ENCODE measurements around the gene AFF3.

Gene AFF3

DNA sequence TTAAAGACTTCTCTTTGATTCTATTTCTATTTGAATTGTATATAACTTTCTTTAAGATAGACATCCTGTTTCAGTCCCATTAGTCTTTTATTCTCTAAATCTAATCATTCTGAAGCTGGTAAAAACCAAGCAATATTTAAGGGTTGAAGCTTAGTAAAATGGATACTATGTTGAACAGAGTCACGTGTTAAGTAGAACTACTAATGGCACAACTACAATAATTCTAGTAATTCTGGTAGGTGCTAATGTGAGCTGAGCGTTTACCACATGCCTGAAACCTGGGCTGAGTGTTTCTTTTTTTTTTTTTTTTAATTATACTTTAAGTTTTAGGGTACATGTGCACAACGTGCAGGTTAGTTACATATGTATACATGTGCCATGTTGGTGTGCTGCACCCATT lies 8.9 kb upstream of the AFF3 start:
- no peak for DNase-seq (ENCODE audit: low spot score)
- no peak overlapping the region for H3K27ac ChIP-seq
- ChIA-PET POLR2A (ENCODE audit: low non-redundant PET) (no interaction called here), CTCF (no interaction called here)
- TF ChIP-seq, protein P1, sequence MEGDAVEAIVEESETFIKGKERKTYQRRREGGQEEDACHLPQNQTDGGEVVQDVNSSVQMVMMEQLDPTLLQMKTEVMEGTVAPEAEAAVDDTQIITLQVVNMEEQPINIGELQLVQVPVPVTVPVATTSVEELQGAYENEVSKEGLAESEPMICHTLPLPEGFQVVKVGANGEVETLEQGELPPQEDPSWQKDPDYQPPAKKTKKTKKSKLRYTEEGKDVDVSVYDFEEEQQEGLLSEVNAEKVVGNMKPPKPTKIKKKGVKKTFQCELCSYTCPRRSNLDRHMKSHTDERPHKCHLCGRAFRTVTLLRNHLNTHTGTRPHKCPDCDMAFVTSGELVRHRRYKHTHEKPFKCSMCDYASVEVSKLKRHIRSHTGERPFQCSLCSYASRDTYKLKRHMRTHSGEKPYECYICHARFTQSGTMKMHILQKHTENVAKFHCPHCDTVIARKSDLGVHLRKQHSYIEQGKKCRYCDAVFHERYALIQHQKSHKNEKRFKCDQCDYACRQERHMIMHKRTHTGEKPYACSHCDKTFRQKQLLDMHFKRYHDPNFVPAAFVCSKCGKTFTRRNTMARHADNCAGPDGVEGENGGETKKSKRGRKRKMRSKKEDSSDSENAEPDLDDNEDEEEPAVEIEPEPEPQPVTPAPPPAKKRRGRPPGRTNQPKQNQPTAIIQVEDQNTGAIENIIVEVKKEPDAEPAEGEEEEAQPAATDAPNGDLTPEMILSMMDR (conservative IDR thresholded peaks at IDR 0.05; ENCODE audit: low read depth): no peak

DNA sequence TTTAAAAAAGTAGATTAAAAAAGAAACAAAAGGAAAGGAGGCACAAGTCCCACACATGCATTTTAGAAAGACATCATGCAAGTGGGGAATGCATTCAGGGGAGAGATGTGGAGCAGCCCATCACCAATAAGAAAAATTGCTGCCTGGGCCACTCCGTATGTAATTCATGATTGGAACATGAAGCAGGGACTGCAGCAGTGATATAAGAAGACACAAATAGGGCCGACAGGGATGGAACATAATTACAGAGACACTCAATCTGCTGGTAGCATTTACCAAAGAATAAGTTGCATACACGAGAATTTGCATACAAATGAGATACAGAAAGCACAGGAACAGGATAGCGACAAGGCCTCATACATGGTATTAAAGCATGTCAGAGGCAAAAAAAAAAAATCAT lies 6.5 kb upstream of the AFF3 start:
- TF ChIP-seq, protein P1 (conservative IDR thresholded peaks at IDR 0.05; ENCODE audit: low read depth): no peak
- H3K27ac ChIP-seq: no peak overlapping the region
- ChIA-PET POLR2A (ENCODE audit: low non-redundant PET) (no interaction called here), CTCF (no interaction called here)
- no peak for DNase-seq (ENCODE audit: low spot score)

DNA sequence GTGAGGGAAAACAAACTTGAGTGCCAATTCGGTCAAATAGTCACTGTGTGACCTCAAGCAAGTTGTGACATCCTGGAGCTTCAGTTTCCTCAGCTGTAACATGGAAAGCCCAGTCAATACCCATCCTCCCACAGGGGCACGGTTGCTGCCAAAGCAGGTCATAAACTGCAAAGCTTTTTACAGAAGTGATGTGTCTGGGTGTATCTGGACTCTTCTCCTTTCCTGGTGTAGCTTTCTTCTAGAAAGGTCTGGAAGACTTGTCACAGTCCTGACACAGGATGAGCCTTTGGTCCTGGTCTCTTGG lies 4.2 kb upstream of the AFF3 start:
- TF ChIP-seq, protein P1 (conservative IDR thresholded peaks at IDR 0.05; ENCODE audit: low read depth): no peak
- POLR2A ChIA-PET (ENCODE audit: low non-redundant PET): no interaction called here
- no peak for DNase-seq (ENCODE audit: low spot score)
- H3K27ac ChIP-seq: no peak overlapping the region
- CTCF ChIA-PET: no interaction called here

DNA sequence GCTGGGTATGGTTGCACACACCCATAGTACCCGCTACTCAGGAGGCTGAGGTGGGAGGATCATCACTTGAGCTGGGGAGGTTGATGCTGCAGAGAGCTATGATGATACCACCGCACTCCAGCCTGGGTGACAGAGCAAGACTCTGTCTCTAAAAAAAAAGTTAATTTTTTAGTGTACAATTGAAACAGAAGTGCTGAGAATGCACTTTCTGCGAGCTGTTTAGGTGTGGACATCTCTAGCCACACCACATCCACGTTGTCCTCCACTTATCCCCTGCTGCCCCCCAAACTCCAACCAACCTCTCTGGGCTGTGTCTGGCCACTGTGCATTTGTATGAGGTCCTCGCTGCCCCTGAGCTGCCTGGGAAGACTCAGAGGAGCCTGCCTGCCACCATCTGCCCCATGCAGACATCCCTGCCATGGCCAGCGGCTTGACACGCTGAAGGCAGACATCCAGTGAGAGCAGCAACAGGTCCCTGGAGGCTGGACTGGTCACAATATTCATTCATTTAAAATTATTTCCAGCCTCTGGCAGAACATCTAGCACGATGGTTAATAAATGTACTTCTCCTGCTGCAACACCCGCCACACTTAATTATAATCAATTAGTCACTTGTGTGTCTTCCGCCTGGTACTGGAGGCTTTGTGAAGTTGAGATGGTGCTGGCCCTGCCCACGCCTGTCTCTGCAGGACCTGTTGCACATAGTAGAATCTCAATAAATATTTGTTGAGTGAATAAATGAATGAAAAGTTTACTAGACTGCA lies 3.7 kb upstream of the AFF3 start:
- ChIA-PET POLR2A (ENCODE audit: low non-redundant PET) (no interaction called here), CTCF (no interaction called here)
- TF ChIP-seq, protein P1 (conservative IDR thresholded peaks at IDR 0.05; ENCODE audit: low read depth): no peak
- DNase-seq (ENCODE audit: low spot score): no peak
- H3K27ac ChIP-seq: no peak overlapping the region

DNA sequence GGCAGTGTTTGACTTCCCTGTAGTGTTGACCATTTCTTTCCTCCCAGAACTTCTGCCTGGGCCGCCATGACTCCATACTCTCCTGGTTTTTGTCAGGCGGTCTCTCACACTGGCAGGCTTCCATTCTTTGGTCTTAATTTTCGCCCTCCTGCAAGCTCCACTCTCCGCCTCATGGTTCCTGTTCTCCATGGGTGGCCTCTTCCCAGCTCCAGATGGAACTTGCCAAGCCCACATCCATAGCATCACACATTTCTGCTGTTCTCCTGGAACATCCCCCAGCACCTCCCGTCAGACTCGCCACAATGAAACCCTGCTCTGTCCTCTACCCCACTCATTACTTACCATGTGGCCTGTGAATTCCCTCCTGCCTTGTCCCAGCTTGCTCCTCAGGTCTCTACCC lies 896 bp upstream of the AFF3 start:
- POLR2A ChIA-PET (ENCODE audit: low non-redundant PET): no interaction called here
- no peak overlapping the region for H3K27ac ChIP-seq
- CTCF ChIA-PET: no interaction called here
- no peak for DNase-seq (ENCODE audit: low spot score)
- TF ChIP-seq, protein P1 (conservative IDR thresholded peaks at IDR 0.05; ENCODE audit: low read depth): no peak

DNA sequence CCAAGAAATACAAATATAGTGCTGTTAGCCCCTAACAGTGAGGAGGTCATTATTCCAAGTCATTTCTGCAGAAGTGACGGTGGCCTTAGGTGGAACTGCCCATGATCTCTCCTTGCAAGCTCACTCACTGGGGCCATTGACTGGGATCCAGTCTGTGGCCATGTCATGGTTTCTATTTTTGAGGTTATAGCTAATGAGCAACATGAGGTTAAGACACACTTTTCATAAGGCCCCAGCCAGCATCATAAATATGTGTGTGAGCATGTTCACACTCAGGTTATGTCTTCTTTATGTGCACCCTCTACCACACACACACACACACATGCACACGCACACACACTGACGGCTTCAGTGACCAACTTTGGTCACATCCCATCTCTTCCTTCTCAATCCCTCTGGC lies 484 bp downstream of the AFF3 start:
- no peak overlapping the region for H3K27ac ChIP-seq
- ChIA-PET POLR2A (ENCODE audit: low non-redundant PET) (no interaction called here), CTCF (no interaction called here)
- no peak for DNase-seq (ENCODE audit: low spot score)
- TF ChIP-seq, protein P1 (conservative IDR thresholded peaks at IDR 0.05; ENCODE audit: low read depth): no peak

DNA sequence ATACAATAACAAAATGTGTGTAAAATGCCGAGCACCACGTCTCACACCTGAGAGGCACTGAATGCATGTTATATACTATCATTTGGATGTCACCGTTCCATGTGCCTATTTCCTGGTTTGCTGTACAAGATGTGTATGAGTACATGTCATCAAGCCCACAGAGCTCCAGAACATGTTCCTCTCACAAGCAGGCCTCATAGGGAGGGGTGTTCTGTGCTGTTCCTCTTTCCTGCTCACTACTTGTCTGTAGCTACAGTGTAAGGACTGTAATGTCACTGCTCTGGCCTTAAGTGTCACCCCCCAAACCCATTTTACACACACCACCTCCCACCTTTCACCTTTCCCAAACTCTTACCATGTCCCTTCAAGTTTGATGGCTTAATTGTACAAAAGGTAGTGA lies 1.8 kb downstream of the AFF3 start:
- TF ChIP-seq, protein P1 (conservative IDR thresholded peaks at IDR 0.05; ENCODE audit: low read depth): no peak
- DNase-seq (ENCODE audit: low spot score): no peak
- CTCF ChIA-PET: no interaction called here

More for the DNA sequence above, 1.8 kb downstream of the AFF3 start:
- no peak overlapping the region for H3K27ac ChIP-seq
- POLR2A ChIA-PET (ENCODE audit: low non-redundant PET): no interaction called here
